H1 (cell line): ENCODE results near the gene PTTG1IP. TPM values are rescaled to one million over a fixed set of nuclear protein-coding genes. Genes with fewer than 3 reads are reported as not detected.

Experiments used
- CTCF ChIA-PET: fragments of 300-600 bp; sonication (Branson Sonifier 250); formaldehyde crosslinking; loops from one replicate; lab custom pipeline; 2021; ENCODE audit not compliant: partially characterized antibody; lab: Charles Lee
- POLR2A ChIA-PET: fragments of 300-600 bp; sonication (Branson Sonifier 250); formaldehyde crosslinking; loops from one replicate; lab custom pipeline; 2021; ENCODE audit warnings: inconsistent platforms; ENCODE audit not compliant: partially characterized antibody; lab: Charles Lee
- DNase-seq, 2 experiments: peaks; one replicate each; pipeline versions ENCODE4 v3.0.0 to v3.0.0-alpha.2; 2010 to 2022; ENCODE audit warnings: low spot score in 2 of 2, low read depth in 1 of 2, mixed read lengths in 1 of 2
- FAIRE-seq: peaks from 2 replicates; lab custom pipeline; 2011; peaks lifted over from hg19 to GRCh38; lab: Jason Lieb, UNC
- H2AFZ ChIP-seq: 2 replicates; pipeline ENCODE4 v1.8.1; 2012; ENCODE audit warnings: low read length, inconsistent platforms
- H2AK5ac ChIP-seq: 2 replicates; pipeline ENCODE4 v1.6.1; 2013; ENCODE audit warnings: low read depth, low read length
- H2BK120ac ChIP-seq: replicated peaks from 2 replicates; pipeline ENCODE3; 2013; ENCODE audit warnings: low read depth, low read length, inconsistent platforms
- H2BK12ac ChIP-seq: 2 replicates; pipeline ENCODE4 v1.6.1; 2013; ENCODE audit warnings: low read depth, low read length
- H2BK15ac ChIP-seq: 2 replicates; pipeline ENCODE4 v1.6.1; 2013; ENCODE audit warnings: low read length
- H2BK20ac ChIP-seq: 2 replicates; pipeline ENCODE4 v1.6.1; 2013; ENCODE audit warnings: low read length
- H2BK5ac ChIP-seq: 2 replicates; pipeline ENCODE4 v1.6.1; 2013; ENCODE audit warnings: low read depth, low read length
- H3K14ac ChIP-seq: 2 replicates; pipeline ENCODE4 v1.6.1; 2013; ENCODE audit warnings: inconsistent platforms; ENCODE audit not compliant: insufficient read length
- H3K18ac ChIP-seq: 2 replicates; pipeline ENCODE4 v1.6.1; 2013; ENCODE audit warnings: low read length; ENCODE audit errors: extremely low read depth
- H3K23ac ChIP-seq: 2 replicates; pipeline ENCODE4 v1.6.1; 2013; ENCODE audit warnings: inconsistent platforms; ENCODE audit not compliant: insufficient read length
- H3K23me2 ChIP-seq: 2 replicates; pipeline ENCODE4 v1.6.1; 2013; ENCODE audit warnings: low read depth, low read length
- H3K27ac ChIP-seq: 2 replicates; pipeline ENCODE4 v1.6.1; 2011; ENCODE audit warnings: low read depth, low read length, inconsistent platforms
- H3K27me3 ChIP-seq, 4 experiments: replicated peaks in 1 of 4; 1 replicate in 1 of 4; 2 replicates in 3 of 4; pipeline versions ENCODE4 v1.6.1 to v1.8.1; 2011 to 2013; ENCODE audit warnings: low read length in 3 of 4, mild to moderate bottlenecking in 3 of 4, inconsistent platforms in 2 of 4, mixed read lengths in 2 of 4, moderate library complexity in 1 of 4; ENCODE audit not compliant: control insufficient read depth in 3 of 4, insufficient read depth in 3 of 4; ENCODE audit errors: extremely low read depth in 1 of 4
- H3K36me3 ChIP-seq, 4 experiments: 2 replicates each; pipeline versions ENCODE4 v1.6.1 to v1.8.1; 2011 to 2013; ENCODE audit warnings: mild to moderate bottlenecking in 4 of 4, low read length in 3 of 4, moderate library complexity in 2 of 4, control low read depth in 1 of 4, inconsistent platforms in 1 of 4; ENCODE audit not compliant: insufficient read depth in 4 of 4, control insufficient read depth in 2 of 4
- H3K4ac ChIP-seq: replicated peaks from 2 replicates; pipeline ENCODE3; 2013; ENCODE audit warnings: low read length, low read depth, mixed read lengths, inconsistent platforms; ENCODE audit not compliant: insufficient read length
- H3K4me1 ChIP-seq, 4 experiments: replicated peaks in 1 of 4; 1 replicate in 1 of 4; 2 replicates in 3 of 4; pipeline versions ENCODE4 v1.6.1 to v1.8.1; 2011 to 2013; ENCODE audit warnings: low read length in 3 of 4, inconsistent platforms in 2 of 4, mixed read lengths in 1 of 4; ENCODE audit not compliant: insufficient read depth in 4 of 4, control insufficient read depth in 3 of 4
- H3K4me2 ChIP-seq, 2 experiments: 2 replicates each; pipeline versions ENCODE4 v1.6.1 to v1.8.1; 2011 to 2013; ENCODE audit warnings: low read depth in 2 of 2, low read length in 2 of 2, control low read depth in 1 of 2, inconsistent platforms in 1 of 2, mild to moderate bottlenecking in 1 of 2; ENCODE audit not compliant: insufficient read depth in 1 of 2
- H3K4me3 ChIP-seq, 4 experiments: fragments of 200-600, 300-600 bp in 1 of 4; sonication (generic), shearing (Covaris generic), sonication (Bioruptor Twin) in 1 of 4; 2 replicates each; pipeline versions ENCODE4 v1.5.1 to v1.8.1; 2011 to 2016; ENCODE audit warnings: low read length in 4 of 4, low read depth in 3 of 4, control low read depth in 2 of 4, inconsistent platforms in 2 of 4, mild to moderate bottlenecking in 2 of 4, mixed read lengths in 1 of 4, moderate library complexity in 1 of 4; ENCODE audit not compliant: insufficient read depth in 2 of 4; ENCODE audit errors: extremely low read depth in 1 of 4
- H3K56ac ChIP-seq: replicated peaks from 2 replicates; pipeline ENCODE3; 2013; ENCODE audit warnings: low read depth, mild to moderate bottlenecking, mixed read lengths, low read length, inconsistent platforms; ENCODE audit not compliant: insufficient read length
- H3K79me1 ChIP-seq: 2 replicates; pipeline ENCODE4 v1.6.1; 2013; ENCODE audit warnings: low read depth, low read length, control low read depth
- H3K79me2 ChIP-seq, 2 experiments: 2 replicates each; pipeline versions ENCODE4 v1.6.1 to v1.8.1; 2012 to 2013; ENCODE audit warnings: low read length in 2 of 2, mild to moderate bottlenecking in 2 of 2, inconsistent platforms in 1 of 2; ENCODE audit not compliant: insufficient read depth in 2 of 2, control insufficient read depth in 1 of 2
- H3K9ac ChIP-seq, 4 experiments: replicated peaks in 1 of 4; 1 replicate in 1 of 4; 2 replicates in 3 of 4; pipeline versions ENCODE4 v1.6.1 to v1.8.1; 2011 to 2013; ENCODE audit warnings: low read depth in 3 of 4, low read length in 3 of 4, control low read depth in 2 of 4, mild to moderate bottlenecking in 2 of 4, moderate library complexity in 2 of 4, inconsistent platforms in 1 of 4; ENCODE audit errors: extremely low read depth in 1 of 4
- H3K9me3 ChIP-seq, 2 experiments: 2 replicates each; pipeline versions ENCODE4 v1.6.1 to v1.8.1; 2012 to 2013; ENCODE audit warnings: mild to moderate bottlenecking in 2 of 2, moderate library complexity in 2 of 2, control low read depth in 1 of 2, inconsistent platforms in 1 of 2, low read depth in 1 of 2, low read length in 1 of 2, mixed read lengths in 1 of 2; ENCODE audit not compliant: insufficient read depth in 2 of 2
- H4K20me1 ChIP-seq, 2 experiments: replicated peaks in 1 of 2; 2 replicates each; pipeline versions ENCODE3 to v1.8.1; 2011 to 2013; ENCODE audit warnings: inconsistent platforms in 2 of 2, low read length in 2 of 2, mild to moderate bottlenecking in 1 of 2; ENCODE audit not compliant: insufficient read depth in 2 of 2, control insufficient read depth in 1 of 2
- H4K5ac ChIP-seq: 2 replicates; pipeline ENCODE4 v1.6.1; 2013; ENCODE audit warnings: low read length, low read depth, mixed read lengths, inconsistent platforms; ENCODE audit not compliant: insufficient read length
- H4K8ac ChIP-seq: 2 replicates; pipeline ENCODE4 v1.8.0; 2013; ENCODE audit warnings: mild to moderate bottlenecking, moderate library complexity, low read length, inconsistent platforms; ENCODE audit not compliant: insufficient read depth; ENCODE audit errors: extremely low read depth
- H4K91ac ChIP-seq: replicated peaks from 2 replicates; pipeline ENCODE3; 2013; ENCODE audit warnings: low read length, mixed read lengths, inconsistent platforms; ENCODE audit not compliant: insufficient read length
- CHD1 ChIP-seq: IDR thresholded peaks from 2 replicates; pipeline ENCODE4 v1.6.1; 2012; ENCODE audit warnings: low read depth, low read length, improper control_type of control experiment
- EP300 ChIP-seq, 2 experiments: IDR thresholded peaks; 1 replicate in 1 of 2; 2 replicates in 1 of 2; pipeline ENCODE4 v1.6.1; 2011 to 2012; ENCODE audit warnings: low read depth in 2 of 2, low read length in 2 of 2, mild to moderate bottlenecking in 2 of 2, borderline replicate concordance in 1 of 2, inconsistent platforms in 1 of 2, moderate library complexity in 1 of 2
- FOSL1 ChIP-seq: IDR thresholded peaks from 2 replicates; pipeline ENCODE4 v1.6.1; 2011; ENCODE audit warnings: mild to moderate bottlenecking, low read depth, low read length, moderate library complexity; ENCODE audit not compliant: insufficient read depth
- KDM1A ChIP-seq: fragments of 200-600, 300-600 bp; sonication (generic); IDR thresholded peaks from 2 replicates; pipeline ENCODE4 v1.7.1; 2016; ENCODE audit warnings: mild to moderate bottlenecking, low read length, borderline replicate concordance
- MAFK ChIP-seq: IDR thresholded peaks from 2 replicates; pipeline ENCODE4 v1.6.1; 2012; ENCODE audit warnings: low read depth, mild to moderate bottlenecking, improper control_type of control experiment, low read length
- POLR2A ChIP-seq, 2 experiments: IDR thresholded peaks; 1 replicate in 1 of 2; 2 replicates in 1 of 2; pipeline ENCODE4 v1.6.1; 2011; ENCODE audit warnings: low read depth in 2 of 2, low read length in 2 of 2, mild to moderate bottlenecking in 2 of 2; ENCODE audit errors: control extremely low read depth in 1 of 2
- RNF2 ChIP-seq: fragments of 200-900, 300-1000 bp; sonication (generic); IDR thresholded peaks from 2 replicates; pipeline ENCODE4 v1.7.1; 2016; ENCODE audit warnings: borderline replicate concordance, low read depth, mild to moderate bottlenecking, antibody characterized with exemption, low read length; ENCODE audit not compliant: poor library complexity, severe bottlenecking; ENCODE audit errors: missing control alignments
- SIRT6 ChIP-seq: IDR thresholded peaks from one replicate; pipeline ENCODE4 v1.7.1; 2012; ENCODE audit warnings: low read length, inconsistent platforms
- SIX5 ChIP-seq: IDR thresholded peaks from 2 replicates; pipeline ENCODE4 v1.6.1; 2011; ENCODE audit warnings: mild to moderate bottlenecking, low read depth, low read length
- SP1 ChIP-seq: IDR thresholded peaks from 2 replicates; pipeline ENCODE4 v1.6.1; 2011; ENCODE audit warnings: low read depth, low read length
- TEAD4 ChIP-seq: IDR thresholded peaks from 2 replicates; pipeline ENCODE4 v1.6.1; 2012; ENCODE audit warnings: low read depth, low read length, inconsistent platforms, mixed read lengths
- WGBS, 2 experiments: shearing (Covaris generic) in 1 of 2; methylation state at CpG; one replicate each; pipeline versions ENCODE4 v1.1.6 to v1.1.7; 2013 to 2015; ENCODE audit warnings: low lambda C conversion rate in 2 of 2, mixed read lengths in 2 of 2, inconsistent platforms in 1 of 2, low coverage in 1 of 2, missing lambda C conversion rate in 1 of 2; ENCODE audit not compliant: insufficient replicate concordance in 2 of 2, insufficient coverage in 1 of 2, insufficient read length in 1 of 2; ENCODE audit errors: extremely low coverage in 1 of 2, missing lambda C conversion rate in 1 of 2; 5-methylcytosine and 5-hydroxymethylcytosine counted together
- polyA plus RNA-seq, 7 experiments: library from polyadenylated mRNA; depleted of rRNA in 3 of 7; stranded (reverse) in 5 of 7; unstranded in 2 of 7; fragments of >200 nt in 5 of 7; fragments of 200-250 nt in 2 of 7; gene quantifications; 1 replicate in 5 of 7; 2 replicates in 1 of 7; 4 replicates in 1 of 7; pipeline versions ENCODE4 v1.2.1 to v1.2.3, GENCODE V29; 2011 to 2013; ENCODE audit warnings: missing spikeins in 2 of 7, mixed read lengths in 2 of 7
- total RNA-seq: library from RNA; stranded (reverse); fragmentation: NEBNext Ultra II Directional; extraction: Animal tissue kit (Norgen Biotek cat#: 25700); gene quantifications from 2 replicates; pipeline ENCODE4 v1.2.1, GENCODE V29; 2021
- TF ChIP-seq, protein P1 (sequence below): IDR thresholded peaks from 2 replicates; pipeline ENCODE4 v1.6.1; 2012; ENCODE audit warnings: inconsistent platforms

The PTTG1IP gene
- total and polyA plus RNA-seq, 2 of the 8 experiments (the other 6 are each of a cell fraction or from before 2014, with no cell fraction given) = 90.8 to 130 TPM

DNA sequence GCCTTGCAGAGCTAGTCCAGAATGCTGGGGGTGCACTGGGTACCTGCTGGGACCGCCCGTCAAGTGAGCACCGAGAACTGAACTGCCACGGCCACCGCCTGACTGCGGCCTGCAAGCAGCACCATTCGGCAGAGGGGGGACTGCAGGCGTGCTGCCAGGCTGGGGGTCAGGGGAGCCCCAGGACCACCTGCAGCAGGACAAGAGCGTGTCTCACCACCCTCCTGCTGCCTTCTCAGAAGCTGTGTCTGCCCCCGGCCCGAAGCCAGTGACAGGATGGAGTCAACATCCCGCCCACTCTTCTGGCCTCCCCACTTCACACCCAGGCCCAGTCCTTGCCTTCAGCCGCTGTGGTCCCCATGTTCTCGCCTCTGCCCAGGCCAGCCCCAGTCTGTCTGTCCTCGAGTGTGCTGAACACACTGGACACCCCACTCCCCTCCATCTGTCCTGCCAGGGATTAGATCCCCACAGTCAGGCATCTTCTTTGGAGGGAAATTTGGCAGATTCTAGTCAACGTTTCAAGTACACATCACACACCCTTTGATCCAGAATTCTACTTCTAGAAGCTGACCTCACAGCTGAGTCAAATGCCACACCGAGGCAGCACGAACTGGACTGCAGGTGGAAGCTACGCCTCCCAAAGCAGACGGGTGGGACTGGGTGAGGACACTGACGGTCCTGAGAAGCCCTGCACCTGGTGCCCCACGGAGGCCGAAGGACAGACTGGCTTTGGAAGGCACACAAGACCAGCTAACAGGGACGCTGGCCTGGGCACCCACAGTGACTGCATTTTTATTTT is 26.0 kb downstream of the PTTG1IP start:
- no peak overlapping the region for H2AK5ac ChIP-seq
- no peak overlapping the region for H2BK20ac ChIP-seq
- ChIA-PET CTCF (interaction anchor here (0.8 to 1.1 kb wide), 2 partner anchors 12 to 45 kb away, joined by 4 read pairs; no protein-coding TSS in a partner anchor), POLR2A (interaction anchor here (0.7 to 2.3 kb wide), 4 partner anchors 10 to 186 kb away, joined by 3 to 5 read pairs (median 4); no protein-coding TSS in a partner anchor)
- no peaks in the 10 kb centered on the region; a peak in 1 of 4 replicates for H3K9me3 ChIP-seq
- no peak overlapping the region for H4K91ac ChIP-seq
- peaks cover 0 to 16% (median 4%) of the 10 kb centered on the region in 4 experiments; a peak in 5 of 7 replicates for H3K4me1 ChIP-seq
- H3K14ac ChIP-seq = no peak overlapping the region
- peaks cover 14 to 24% (median 20%) of the 10 kb centered on the region in 4 experiments; a peak in 6 of 8 replicates for H3K36me3 ChIP-seq
- no peak overlapping the region for H2AFZ ChIP-seq
- no peak overlapping the region for H2BK120ac ChIP-seq
- H3K79me2 ChIP-seq = no peaks in the 10 kb centered on the region
- peak overlapping the region; percentile 63 for H4K8ac ChIP-seq
- no peak for DNase-seq
- H2BK5ac ChIP-seq = no peak overlapping the region
- peaks cover 0 to 4% of the 10 kb centered on the region in 2 experiments for H4K20me1 ChIP-seq
- FAIRE-seq = no peak
- no peak overlapping the region for H4K5ac ChIP-seq
- H3K4me2 ChIP-seq = no peak overlapping the region; a peak in 1 of 4 replicates
- 88% methylated on average over 24 of the region's 24 CpGs; no CpG with 5 or more reads in 1 of the 2 experiments for WGBS, 2 experiments
- H2BK15ac ChIP-seq = no peak overlapping the region
- H3K27ac ChIP-seq = no peak overlapping the region
- H3K4me3 ChIP-seq = no peak overlapping the region
- H3K23ac ChIP-seq = no peak overlapping the region
- no peak overlapping the region; the same call in 1 of the 2 replicates for H3K18ac ChIP-seq
- H3K4ac ChIP-seq = no peak overlapping the region
- no peak overlapping the region for H3K56ac ChIP-seq
- peaks cover 3% of the 10 kb centered on the region; the same call in 1 of the 2 replicates for H3K23me2 ChIP-seq
- no peak overlapping the region for H2BK12ac ChIP-seq
- no peak overlapping the region for H3K9ac ChIP-seq
- H3K79me1 ChIP-seq = no peaks in the 10 kb centered on the region; the same call in 1 of the 2 replicates
- no peaks in the 10 kb centered on the region for H3K27me3 ChIP-seq
- TF ChIP-seq FOSL1 = no peak
- TF ChIP-seq SIX5 = no peak
- no peak for TF ChIP-seq MAFK
- TF ChIP-seq SIRT6 = no peak
- TF ChIP-seq KDM1A = no peak
- TF ChIP-seq RNF2 = no peak
- TF ChIP-seq SP1 = no peak
- TF ChIP-seq, protein P1, sequence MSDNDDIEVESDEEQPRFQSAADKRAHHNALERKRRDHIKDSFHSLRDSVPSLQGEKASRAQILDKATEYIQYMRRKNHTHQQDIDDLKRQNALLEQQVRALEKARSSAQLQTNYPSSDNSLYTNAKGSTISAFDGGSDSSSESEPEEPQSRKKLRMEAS = no peak
- TF ChIP-seq TEAD4 = no peak
- no peak for TF ChIP-seq EP300 (IDR thresholded peaks at IDR 0.05; ENCODE audit: borderline replicate concordance in 1 of 2, low read depth in 2 of 2, low read length in 2 of 2)
- TF ChIP-seq CHD1 = no peak
- no peak for TF ChIP-seq POLR2A (IDR thresholded peaks at IDR 0.05; ENCODE audit: control extremely low read depth in 1 of 2, low read depth in 2 of 2, low read length in 2 of 2)
